GM10847 (cell line): Measurements from ENCODE around the gene DSCAML1.

Source experiments
- POLR2A ChIP-seq: IDR thresholded peaks from 2 replicates; pipeline ENCODE4 v1.6.1; 2011; ENCODE audit not compliant: insufficient read length; ENCODE audit errors: extremely low read depth

DSCAML1 gene

DNA sequence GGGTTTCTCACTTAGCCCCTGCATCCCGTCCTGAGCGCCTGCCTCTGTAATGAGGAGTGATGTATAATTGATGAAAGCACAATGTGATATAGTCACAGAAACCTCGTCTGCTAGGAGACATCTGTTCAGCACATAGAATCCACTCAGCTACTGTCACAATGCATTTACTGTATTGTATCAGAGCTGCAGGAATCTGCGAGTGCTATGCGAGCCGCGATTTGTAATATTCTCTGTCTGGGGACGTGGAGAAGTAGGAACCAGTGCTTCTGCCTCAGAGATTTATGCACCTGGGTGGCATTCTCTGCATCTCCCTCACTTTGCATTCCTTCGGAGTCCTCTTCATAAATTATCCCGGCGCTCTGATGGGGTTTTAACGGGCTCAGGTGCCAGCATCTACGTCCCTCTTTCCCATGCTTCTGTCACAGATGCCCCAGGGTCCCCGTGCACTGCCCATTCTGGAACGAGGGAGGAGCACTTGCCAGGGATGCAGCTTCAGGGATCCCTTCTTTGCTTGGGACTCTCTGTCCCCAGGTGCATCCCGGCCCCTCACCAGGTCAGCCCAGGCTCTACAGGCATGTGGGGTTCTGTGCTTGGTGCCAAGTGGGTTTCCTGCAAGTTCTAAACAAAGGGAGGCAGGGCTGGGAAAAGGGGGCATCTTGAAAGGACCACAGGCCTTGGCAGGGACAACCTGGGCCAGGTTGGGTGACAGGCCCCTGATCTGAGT lies 205.5 kb downstream of the DSCAML1 start:
- no peak for TF ChIP-seq POLR2A

DNA sequence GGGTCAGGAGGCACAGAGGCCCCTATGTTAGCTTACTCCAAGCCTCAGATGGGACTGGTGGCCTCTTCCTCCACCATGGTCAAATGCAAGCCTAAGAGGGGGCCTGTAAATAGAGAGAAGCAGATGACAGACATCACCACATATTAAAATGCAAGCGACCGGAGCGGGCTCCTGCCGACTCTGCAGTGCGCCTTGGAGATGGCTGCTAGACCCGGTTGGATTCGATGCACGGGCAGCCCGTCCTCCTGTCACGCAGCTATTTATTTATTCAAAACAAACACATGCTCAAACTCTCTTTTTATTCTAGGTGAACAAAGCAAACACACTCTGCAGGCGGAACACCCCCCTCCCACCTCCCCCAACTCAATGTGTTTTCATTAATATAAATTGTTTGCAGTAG lies 208.0 kb downstream of the DSCAML1 start:
- no peak for TF ChIP-seq POLR2A

DNA sequence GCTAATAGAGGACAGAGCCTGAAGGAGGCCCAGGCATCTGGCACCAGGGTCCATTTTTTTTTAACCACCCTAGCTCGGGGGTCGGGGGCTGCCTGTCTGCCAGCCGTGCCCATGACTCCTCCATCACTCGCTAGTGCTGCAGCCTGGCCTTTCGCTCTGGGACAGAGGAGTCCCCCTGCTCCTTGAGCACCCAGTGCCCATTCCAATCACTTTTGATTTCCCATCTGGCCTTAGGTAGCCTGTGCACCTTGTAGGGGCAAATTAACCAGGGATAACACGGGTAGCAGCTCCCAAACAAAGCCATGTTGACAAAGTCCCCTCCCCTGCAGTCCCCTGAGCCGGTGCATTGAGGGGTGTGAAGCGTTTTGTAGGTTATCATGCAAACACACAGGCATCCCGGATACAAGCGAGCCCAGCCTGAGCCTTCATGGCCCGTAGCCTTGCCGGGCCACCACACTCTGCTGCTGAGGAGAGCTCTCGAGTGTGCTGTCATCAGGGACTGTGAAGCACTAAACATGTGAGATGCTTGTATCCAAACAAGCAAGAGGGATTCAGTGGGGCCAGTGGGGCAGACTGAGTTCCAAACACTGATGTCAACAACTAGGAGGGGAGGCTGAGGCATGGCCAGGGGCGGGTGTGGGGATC lies 208.7 kb downstream of the DSCAML1 start:
- no peak for TF ChIP-seq POLR2A

DNA sequence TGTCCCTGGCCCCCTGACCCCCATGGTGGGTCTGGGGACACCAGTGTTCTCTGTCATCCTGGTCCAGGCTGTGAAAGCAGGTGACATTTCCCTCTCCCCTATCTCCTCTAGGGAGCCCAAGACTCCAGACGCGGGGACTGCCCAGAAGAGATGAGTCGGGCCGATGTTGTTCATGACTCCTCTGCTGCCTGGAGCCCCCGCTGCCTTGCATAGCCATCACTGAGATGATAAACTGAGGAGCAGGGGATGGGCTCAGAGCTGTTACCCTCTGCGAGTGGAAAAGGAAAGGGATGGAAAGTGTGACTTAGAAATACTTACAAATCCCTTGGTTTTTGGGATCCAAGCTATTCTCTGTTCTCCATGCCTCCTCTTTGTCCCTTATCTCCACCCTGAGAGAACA lies 209.6 kb downstream of the DSCAML1 start:
- no peak for TF ChIP-seq POLR2A

DNA sequence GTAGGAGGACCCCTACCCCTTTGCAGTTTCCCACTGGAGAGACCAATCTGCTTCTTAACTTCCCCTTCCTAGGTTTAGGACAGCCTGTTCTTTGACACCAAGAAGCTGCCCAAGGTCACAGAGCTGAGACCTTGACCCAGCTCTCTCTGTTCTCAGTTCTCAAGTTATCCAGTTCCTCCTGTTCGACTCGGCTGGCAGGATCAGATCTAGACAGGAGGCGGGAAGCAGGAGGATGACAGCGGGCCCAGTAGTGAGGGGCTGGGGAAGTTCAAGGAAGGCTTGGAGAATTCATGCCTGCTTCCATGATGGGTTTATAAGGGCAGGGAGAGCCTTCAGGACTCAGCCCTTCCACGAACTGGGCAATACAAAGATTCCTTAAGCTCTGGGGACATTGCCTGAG lies 210.6 kb downstream of the DSCAML1 start:
- no peak for TF ChIP-seq POLR2A

DNA sequence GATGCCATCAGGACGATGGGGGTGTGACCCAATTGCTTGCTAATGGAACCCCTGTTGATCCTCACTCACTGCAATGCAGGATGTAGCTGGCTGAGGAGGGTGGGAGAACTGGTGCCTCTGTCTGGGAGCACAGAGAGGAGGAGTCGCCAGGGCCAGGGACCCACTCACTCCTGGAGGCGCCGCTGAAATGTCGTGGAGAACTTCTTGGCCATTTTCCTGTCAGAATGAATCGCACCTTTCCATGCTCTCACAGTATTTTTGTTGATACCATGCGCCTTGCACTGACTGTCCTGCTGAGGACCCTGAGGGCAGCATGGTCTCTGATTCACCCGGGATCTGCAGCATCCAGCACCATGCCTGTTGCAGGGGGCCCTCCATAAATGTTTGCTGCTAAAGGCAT lies 211.4 kb downstream of the DSCAML1 start:
- no peak for TF ChIP-seq POLR2A

DNA sequence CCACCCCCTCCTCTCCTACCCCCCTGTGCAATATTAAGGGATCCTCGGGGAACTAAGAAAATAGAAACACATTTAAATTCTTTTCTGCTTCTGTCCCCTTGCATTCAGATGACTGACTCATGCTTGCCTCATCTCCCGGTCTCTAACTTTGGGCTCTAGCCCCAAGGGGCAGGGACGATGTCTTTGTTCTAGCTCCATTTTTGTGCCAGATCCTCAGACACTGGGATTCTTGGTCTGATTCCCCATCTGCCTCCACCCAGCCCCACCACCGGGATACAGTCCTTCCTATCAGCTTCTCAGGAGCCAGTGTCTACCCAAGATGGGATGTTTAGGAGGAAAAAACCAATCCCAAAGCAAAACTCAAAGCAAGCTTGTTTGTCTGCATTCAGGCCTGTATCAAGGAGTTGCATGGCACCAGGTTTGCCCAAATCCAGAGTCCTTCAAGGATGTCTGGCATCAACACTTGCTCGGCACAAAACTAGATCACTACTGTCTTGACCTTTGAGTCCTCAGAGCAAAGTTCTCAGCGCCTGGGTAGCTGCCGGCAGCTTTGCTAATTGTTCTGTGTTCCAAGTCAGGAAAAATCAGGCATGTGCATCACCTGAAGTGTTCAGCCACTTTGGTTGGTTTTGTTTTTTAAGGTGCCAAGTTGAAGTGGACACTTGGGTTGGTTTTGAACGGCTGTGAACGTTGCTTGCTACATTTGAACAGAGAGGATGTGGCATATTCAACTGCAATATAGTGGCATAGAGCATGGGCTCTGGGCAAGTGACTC lies 212.8 kb downstream of the DSCAML1 start:
- no peak for TF ChIP-seq POLR2A

DNA sequence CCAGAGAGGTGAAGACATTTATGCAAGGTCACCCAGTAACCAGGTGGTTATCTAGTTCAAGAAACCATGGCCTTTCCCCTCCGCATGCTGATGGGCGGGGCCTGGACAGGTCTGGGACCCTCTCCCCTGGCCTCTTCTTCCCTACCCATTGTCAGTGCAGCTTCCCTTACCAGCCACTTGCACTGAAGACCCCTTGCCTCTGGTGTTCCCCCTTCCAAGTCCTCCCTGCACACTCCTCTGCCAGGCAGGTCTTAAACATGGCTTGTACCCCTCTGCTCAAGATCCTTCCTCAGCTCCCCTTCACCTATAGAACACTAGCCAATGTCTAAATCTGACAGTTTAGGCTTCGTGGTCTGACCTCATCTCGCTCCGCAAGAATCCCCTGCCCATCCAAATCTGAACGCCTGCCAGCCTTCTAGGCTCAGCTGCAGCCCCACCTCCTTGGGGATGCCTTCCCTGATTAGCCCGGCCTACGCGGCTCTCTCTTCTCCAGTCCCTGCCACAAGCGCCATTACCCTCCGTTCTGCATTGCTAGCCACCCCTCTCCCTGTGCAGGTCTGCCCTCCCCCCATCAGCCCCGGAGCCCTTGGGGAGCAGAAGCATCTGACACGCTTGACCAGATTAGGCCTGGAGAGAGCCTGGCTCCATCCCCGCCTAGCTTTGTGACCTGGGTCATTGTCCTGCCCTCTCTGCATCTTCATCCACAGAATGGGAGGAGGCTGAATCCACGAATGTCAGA lies 213.8 kb downstream of the DSCAML1 start:
- TF ChIP-seq POLR2A, result no peak

DNA sequence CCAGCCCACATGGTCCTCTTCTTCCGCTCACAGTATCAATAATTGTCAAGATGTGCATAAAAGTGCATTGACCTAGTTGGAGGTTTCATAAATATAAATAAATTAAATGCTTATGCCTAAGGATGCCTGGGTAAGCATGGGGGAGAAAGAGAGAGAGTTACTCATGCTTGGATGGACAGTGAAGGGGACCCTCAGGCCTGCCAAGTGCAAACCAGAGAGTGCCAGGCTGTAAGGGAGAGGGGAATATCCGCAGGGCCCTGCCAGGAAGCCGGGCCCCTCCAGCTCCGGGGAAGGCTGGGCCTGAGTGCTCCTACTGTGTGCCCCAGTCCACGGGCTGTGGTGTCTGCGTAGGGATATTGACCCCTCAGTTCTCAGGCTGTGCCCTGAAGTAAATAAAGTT lies 214.6 kb downstream of the DSCAML1 start:
- no peak for TF ChIP-seq POLR2A

DNA sequence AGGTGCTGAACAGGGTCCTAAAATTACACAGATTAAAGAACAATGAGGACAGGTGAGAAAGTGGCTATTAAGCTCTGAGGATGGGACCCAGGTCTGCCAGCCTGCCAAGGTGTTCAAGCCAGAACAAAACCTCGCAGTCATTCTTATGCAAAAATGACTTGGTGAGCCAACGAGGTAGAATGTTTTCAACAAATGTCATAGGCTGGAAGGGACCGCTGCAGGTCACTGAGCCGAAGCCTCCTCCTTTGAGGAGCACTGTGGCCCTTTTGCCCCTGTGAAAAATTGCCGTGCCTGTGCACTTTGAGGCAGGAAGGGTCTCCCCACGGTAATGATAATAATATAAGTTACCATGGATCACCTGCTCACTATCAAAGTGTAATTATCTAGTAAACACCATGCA lies 216.2 kb downstream of the DSCAML1 start:
- TF ChIP-seq POLR2A, result no peak

DNA sequence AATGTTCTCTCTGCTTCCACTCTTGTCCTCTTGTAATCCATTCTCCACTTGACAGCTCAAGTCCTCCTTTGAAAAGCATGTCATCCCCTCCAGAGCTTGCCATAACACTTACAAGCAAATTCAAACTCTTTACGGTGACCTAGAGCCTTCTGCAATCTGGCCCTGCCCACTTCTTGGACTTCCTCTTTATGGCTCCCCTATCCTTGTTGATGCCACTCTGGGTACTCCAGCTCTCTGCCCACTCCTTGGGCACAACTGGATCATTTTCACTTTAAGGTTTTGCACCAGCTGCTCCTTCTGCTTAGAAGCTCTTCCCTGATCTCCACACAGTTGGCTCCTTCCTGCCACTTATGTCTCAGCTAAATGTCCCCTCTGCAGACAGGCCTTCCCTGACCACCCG lies 217.9 kb downstream of the DSCAML1 start:
- no peak for TF ChIP-seq POLR2A

DNA sequence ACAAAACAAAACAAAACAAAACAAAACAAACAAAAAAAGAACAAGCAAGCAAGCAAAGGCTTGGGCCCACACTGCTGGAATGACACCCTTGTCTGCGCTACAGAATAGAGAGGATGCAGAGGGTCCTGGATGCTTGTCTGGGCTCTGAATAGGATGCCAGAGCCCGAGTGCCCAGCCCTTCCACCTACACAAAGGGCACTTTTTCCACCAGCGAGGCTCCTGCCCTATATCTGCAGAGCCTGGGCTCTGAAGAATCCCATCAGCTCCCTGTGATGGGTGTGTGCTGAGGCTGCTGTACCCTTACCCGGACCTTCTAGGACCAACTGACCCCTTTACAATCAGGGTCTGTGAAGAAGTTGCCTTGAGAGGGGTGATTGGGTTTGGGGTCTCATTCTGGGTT lies 221.2 kb downstream of the DSCAML1 start:
- no peak for TF ChIP-seq POLR2A

DNA sequence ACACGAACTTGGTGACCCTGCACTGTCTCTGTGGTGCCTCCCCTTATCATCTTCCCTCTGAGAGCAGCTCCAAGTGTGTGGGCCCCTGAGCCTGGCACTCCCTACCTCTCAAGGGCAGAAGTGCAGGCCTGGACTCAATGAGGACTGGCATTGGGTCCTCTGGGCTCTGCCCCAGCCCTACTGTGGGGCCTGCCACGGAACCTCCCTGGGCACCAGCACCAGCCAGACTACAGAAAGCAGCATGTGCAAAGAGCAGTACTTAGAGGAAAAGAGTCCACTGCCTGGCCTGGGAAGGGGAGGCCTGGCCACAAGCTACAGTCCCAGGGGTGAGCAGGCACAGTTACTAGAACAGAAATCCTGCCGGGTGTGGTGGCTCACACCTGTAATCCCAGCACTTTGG lies 222.5 kb downstream of the DSCAML1 start:
- TF ChIP-seq POLR2A, result no peak

DNA sequence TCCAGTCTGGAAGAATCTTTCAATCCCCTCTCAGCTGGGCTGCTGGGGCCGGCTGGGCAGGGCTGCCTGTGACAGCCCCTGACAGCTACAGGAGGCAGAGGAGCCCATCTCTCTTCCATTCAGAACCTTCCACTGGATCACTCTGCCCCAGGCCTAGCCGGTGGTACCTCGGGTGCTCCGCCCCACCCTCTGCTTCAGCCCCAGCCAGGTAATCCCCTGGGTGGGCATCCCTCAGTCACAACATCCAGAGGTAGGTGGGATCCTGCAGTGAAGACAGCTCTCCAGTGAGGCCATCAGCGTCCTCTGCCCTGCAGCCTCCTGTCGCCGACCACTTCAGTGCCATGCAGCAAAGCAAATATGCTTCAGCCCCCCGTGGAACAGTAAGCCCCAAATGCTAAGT lies 223.7 kb downstream of the DSCAML1 start:
- TF ChIP-seq POLR2A, result no peak

DNA sequence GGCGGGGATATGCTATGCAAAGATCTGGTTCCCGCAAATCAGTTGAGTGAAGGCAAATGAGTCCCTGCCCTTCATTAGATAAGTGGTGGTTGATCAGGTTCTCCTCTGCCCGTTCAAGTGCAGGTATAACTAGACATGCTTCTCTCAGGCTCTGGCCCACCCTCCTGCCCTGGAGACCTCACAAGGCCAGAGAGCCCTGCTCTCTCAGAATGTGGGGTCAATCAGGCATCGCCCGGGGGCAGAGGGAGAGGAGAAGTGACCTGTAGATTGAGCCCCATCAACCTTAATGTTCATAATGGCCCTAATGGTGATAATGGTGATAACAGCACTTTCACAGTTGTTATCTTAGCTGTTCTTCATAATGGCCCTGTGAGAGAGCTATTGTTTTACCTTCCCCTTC lies 224.3 kb downstream of the DSCAML1 start:
- TF ChIP-seq POLR2A, result no peak
